ENCODE data around the gene SLC24A3. TPM values are rescaled to one million over a fixed set of nuclear protein-coding genes. Genes with fewer than 3 reads are reported as not detected.
A peak's percentile ranks its signal among the peaks of the same experiment; 100 is the strongest.

SLC24A3 gene
- total RNA-seq, 2 donors from 2014 or later, result not detected

DNA sequence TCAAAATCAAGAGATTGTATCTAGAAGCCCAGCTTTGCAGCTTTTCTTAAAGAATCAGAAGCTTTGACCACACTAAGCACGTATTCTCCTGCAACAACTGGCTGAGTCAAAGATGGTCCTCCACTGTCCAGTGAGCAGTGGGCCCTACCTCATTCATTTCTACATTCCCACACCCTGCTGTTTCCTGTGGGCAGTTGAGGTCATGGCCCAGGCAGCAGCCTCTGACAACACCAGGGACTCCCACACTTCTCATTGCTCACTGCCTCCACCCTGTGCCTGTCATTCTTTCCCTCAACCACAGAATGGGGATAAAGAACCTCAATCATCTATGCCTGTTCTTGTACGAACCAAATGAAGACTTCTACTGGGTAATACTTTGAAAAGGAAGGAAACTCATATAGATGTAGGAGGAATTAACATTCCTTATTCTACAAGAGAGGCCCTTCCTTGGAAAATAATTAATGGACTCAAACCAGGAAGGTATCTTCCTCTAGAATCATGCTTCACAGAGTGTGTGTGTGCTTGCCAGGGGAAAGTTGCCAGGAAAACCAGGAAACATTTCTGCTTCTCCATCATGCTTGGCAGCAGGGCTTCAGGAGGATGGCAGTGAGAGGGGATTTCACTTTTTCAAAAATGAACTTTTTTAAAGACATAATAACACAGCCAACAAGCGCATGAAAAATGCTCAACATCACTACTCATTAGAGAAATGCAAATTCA, 353.9 kb downstream of the SLC24A3 start:
- Mint-ChIP-seq H3K4me3 (no peak overlapping the region), H3K4me1 (no peaks in the 10 kb centered on the region), H3K27ac (no peak overlapping the region), H3K36me3 (ENCODE audit: low read depth) (no peaks in the 10 kb centered on the region), H3K27me3 (peaks cover 3% of the 10 kb centered on the region), H3K9me3 (peaks cover 10% of the 10 kb centered on the region)
- no peak for ATAC-seq (replicated peaks)

DNA sequence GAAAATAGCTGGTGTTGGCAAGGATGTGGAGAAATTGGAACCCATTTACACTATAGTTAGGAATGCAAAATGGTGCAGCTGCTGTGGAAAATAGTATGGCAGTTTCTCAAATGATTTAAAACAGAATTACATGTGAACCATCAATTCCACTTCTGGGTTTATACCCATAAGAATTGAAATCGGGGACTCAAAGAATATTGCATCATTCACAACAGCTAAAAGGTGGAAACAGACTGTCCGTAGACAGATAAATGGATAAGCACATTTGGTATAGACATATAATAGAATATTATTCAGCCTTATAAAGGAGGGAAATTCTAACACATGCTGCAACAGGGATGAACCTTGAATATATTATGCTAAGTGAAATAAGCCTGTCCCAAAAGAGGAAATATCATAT, 355.7 kb downstream of the SLC24A3 start:
- Mint-ChIP-seq H3K4me1 (no peaks in the 10 kb centered on the region), H3K27me3 (no peaks in the 10 kb centered on the region), H3K36me3 (ENCODE audit: low read depth) (no peaks in the 10 kb centered on the region), H3K27ac (no peak overlapping the region), H3K4me3 (no peak overlapping the region), H3K9me3 (peaks cover 13% of the 10 kb centered on the region)
- ATAC-seq (replicated peaks), result no peak

DNA sequence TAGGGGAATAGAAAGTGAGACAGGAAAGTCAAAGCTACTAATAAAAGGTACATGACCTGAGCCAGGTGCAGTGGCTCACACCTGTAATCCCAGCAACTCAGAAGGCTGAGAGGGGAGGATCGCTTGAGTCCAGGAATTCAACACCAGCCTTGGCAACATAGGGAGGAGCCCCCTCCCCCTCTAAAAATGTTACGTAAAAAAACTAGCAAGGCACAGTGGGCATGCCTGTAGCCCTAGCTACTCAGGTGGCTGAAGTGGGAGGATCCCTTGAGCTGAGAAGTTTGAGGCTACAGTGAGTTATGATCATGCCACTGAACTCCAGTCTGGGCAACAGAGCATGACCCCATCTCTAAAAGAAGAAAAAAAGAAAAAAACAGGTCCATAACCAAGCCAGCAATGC, 359.6 kb downstream of the SLC24A3 start:
- Mint-ChIP-seq H3K4me3 (no peak overlapping the region), H3K27ac (no peak overlapping the region), H3K36me3 (ENCODE audit: low read depth) (no peaks in the 10 kb centered on the region), H3K27me3 (no peaks in the 10 kb centered on the region), H3K4me1 (no peaks in the 10 kb centered on the region), H3K9me3 (peaks cover 13% of the 10 kb centered on the region)
- no peak for ATAC-seq (replicated peaks)

DNA sequence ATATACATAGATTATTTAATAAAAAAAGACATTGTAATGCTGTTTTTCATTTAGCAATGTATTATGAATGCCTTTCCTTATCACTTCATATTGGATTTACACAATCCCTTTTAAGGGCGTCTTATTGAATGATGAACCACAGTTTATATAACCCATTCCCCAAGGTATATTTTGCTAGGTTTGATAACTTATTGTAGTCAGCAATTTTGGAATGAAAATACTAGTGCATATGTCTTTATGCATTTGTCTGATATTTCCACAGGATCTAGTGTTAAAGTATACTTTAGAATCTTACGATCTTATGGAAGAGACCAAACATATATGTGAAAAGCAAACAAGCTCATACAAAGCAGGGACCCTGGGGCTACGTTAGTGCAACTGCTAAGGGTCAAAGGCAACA, 365.2 kb downstream of the SLC24A3 start:
- H3K27ac Mint-ChIP-seq, result no peak overlapping the region
- no peaks in the 10 kb centered on the region for H3K36me3 Mint-ChIP-seq (ENCODE audit: low read depth)
- no peaks in the 10 kb centered on the region for H3K4me1 Mint-ChIP-seq
- no peak overlapping the region for H3K4me3 Mint-ChIP-seq
- peaks cover 3% of the 10 kb centered on the region for H3K27me3 Mint-ChIP-seq
- no peak for ATAC-seq (replicated peaks)
- H3K9me3 Mint-ChIP-seq, result no peaks in the 10 kb centered on the region

DNA sequence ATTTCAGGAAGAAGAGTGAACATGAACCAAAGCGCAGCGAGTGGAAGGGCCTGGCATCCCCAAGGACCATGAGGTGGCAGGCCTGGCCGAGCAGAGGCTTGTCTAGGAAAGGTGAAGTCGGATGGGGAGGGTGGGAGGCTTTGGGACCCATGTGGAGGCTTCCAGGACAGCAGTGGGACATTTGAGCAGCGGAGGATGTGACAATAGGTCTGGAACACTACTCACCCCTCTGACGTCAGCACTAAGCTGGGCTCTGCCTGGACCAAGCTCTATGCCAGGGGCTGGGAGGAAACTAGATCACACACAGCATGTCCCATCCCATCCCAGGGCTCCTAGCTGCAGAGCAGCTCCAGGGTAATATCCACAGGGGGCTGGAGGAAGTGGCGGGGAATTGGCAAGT, 370.3 kb downstream of the SLC24A3 start:
- no peak for ATAC-seq (replicated peaks)
- Mint-ChIP-seq H3K9me3 (no peaks in the 10 kb centered on the region), H3K4me3 (no peak overlapping the region), H3K27ac (no peak overlapping the region), H3K36me3 (ENCODE audit: low read depth) (no peaks in the 10 kb centered on the region), H3K27me3 (peaks cover 7% of the 10 kb centered on the region), H3K4me1 (no peaks in the 10 kb centered on the region)

DNA sequence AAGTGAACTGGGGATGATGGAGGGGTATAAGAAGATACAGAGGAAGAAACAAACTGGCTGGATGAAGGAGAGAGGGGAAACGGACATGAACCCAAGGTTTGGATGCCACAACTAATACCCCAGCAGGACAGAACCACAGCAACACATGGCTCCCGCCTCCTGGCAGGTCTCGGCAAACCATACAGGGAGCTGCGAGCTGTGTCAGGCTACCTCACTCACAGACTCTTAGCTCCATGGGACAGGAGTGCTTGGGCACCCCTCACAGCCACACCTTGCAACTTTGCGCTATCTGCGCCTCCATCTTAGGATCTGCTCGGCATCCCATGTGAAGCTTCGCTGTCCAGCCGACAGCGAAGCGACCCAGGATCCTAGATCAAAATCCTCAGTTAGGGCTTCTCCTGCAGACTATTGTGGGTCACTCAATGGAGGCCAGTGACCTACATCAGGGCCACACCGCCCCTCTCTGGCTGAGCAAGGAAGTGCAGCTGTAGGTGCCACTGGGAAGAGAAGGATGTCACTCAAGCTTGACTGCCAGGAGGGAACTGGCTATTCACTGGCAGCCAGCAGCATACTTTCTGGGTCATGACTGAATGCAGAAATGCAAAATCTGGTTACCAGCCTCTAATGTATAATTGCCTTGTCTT, 371.2 kb downstream of the SLC24A3 start:
- Mint-ChIP-seq H3K27me3 (peaks cover 7% of the 10 kb centered on the region), H3K27ac (no peak overlapping the region), H3K4me3 (no peak overlapping the region), H3K9me3 (no peaks in the 10 kb centered on the region), H3K36me3 (ENCODE audit: low read depth) (no peaks in the 10 kb centered on the region), H3K4me1 (no peaks in the 10 kb centered on the region)
- peak; percentile 6 for ATAC-seq (replicated peaks)

DNA sequence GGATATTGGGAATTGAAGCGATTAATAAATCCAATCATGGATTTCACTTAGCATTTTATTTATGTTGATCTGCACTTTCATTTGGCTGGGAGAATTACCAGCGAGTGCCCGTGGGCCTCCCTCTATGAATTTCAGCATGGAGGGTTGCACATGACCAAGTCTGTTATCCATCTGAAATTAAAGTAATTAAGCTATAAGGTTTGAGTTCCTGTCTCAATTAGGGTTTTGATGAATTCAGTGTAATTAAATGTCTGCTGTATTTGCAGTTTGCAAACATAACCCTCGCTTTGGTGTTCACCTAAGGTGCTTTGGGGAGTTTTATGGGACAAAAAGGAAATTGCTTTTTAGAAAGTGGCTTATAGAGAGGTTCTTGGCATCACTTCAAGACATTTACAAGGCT, 375.8 kb downstream of the SLC24A3 start:
- Mint-ChIP-seq H3K27me3 (peaks cover under 1% of the 10 kb centered on the region), H3K4me1 (no peaks in the 10 kb centered on the region), H3K4me3 (no peak overlapping the region), H3K36me3 (ENCODE audit: low read depth) (no peaks in the 10 kb centered on the region), H3K9me3 (no peaks in the 10 kb centered on the region), H3K27ac (no peak overlapping the region)
- no peak for ATAC-seq (replicated peaks)

DNA sequence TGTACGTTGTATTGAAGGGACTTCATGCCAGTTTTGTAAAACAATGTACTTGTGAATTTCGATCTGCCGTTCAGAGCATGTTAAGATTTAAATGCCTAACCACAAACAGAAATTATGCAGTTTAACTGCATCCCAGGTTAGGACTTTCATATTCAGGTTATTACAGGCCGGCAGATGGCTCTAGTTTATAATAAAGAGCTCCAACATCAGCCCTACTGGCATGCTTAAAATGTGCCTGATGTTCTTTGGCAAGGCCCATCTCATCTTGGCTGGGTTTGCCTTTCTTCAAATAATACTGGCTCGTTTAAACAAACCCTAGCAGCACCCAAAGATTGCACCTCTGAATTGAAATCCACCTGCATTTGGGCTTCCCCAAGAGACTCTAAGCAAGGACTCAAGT, 376.3 kb downstream of the SLC24A3 start:
- no peaks in the 10 kb centered on the region for H3K36me3 Mint-ChIP-seq (ENCODE audit: low read depth)
- H3K4me1 Mint-ChIP-seq, result no peaks in the 10 kb centered on the region
- no peak for ATAC-seq (replicated peaks)
- no peak overlapping the region for H3K27ac Mint-ChIP-seq
- no peak overlapping the region for H3K4me3 Mint-ChIP-seq
- H3K27me3 Mint-ChIP-seq, result no peaks in the 10 kb centered on the region
- H3K9me3 Mint-ChIP-seq, result no peaks in the 10 kb centered on the region

DNA sequence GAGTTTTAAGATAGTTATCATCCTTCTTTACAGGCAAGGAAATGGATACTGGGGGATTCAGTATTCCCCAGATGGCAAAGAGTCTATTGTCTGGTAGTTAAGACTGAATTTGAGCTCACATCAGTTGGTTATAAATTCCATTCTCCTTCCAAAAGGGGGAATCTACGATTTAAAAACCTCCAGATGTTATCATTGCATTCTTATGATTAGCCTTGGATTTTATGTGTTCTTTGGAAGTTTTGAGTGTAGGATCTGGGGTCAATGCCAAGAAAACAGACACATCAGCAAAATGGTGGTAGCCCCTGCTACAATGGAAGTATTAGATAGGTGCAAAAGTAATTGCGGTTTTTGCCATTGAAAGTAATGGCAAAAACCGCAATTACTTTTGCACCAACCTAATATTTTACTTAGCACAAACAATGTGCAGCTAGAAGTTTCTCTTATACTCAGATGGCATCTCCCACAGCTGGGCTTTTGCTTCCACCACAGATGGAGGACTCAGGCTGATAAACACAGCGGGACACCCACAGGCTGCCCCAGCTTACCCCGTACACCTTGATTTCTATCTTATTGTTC, 377.4 kb downstream of the SLC24A3 start:
- Mint-ChIP-seq H3K27ac (no peak overlapping the region), H3K4me3 (no peak overlapping the region), H3K9me3 (no peaks in the 10 kb centered on the region), H3K27me3 (no peaks in the 10 kb centered on the region), H3K4me1 (no peaks in the 10 kb centered on the region), H3K36me3 (ENCODE audit: low read depth) (no peaks in the 10 kb centered on the region)
- no peak for ATAC-seq (replicated peaks)

DNA sequence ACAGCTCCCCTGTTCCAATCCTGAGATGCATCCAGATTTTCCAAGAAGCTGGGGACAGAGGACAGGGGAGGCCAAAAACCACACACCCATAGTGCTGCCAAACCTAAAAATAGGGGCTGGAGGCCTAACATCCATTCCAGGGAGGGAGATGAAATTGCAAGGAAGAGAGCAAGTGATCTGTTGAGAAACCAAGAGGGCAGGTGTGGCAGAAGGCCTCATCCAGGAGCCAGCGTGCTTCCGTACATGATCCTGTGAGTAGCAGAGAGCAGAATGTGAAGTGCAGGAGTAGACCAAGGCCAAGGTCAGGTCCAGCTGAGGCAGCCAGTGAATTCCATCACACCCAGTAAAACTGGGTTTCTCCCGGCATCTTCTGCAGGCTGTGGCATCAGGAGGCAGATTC, 377.9 kb downstream of the SLC24A3 start:
- H3K36me3 Mint-ChIP-seq (ENCODE audit: low read depth), result no peaks in the 10 kb centered on the region
- H3K4me3 Mint-ChIP-seq, result no peak overlapping the region
- no peak for ATAC-seq (replicated peaks)
- no peaks in the 10 kb centered on the region for H3K27me3 Mint-ChIP-seq
- H3K27ac Mint-ChIP-seq, result no peak overlapping the region
- H3K9me3 Mint-ChIP-seq, result peaks cover under 1% of the 10 kb centered on the region
- no peaks in the 10 kb centered on the region for H3K4me1 Mint-ChIP-seq

DNA sequence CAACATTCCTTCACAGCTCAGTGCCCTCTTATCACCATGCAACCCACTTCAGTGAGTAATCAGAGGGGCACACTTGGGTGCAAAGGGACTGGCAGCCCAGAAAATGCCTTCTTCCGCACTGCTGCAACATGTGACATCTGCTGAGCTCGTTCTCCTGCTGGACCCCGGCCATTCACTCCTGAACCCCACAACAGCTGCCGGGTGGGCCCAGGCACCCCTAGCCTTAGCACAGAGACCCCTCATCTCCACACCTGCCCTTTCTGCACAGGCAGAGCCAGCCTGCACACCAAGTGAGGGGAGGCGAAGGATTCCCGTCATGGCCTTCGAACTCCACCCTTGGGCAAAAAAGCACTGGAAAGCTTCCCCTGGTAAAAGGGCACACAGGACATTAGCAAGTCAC, 381.3 kb downstream of the SLC24A3 start:
- H3K4me3 Mint-ChIP-seq, result no peak overlapping the region
- H3K27me3 Mint-ChIP-seq, result no peaks in the 10 kb centered on the region
- H3K9me3 Mint-ChIP-seq, result peaks cover 4% of the 10 kb centered on the region
- ATAC-seq (replicated peaks), result no peak
- H3K36me3 Mint-ChIP-seq (ENCODE audit: low read depth), result no peaks in the 10 kb centered on the region
- H3K4me1 Mint-ChIP-seq, result no peaks in the 10 kb centered on the region
- no peak overlapping the region for H3K27ac Mint-ChIP-seq

DNA sequence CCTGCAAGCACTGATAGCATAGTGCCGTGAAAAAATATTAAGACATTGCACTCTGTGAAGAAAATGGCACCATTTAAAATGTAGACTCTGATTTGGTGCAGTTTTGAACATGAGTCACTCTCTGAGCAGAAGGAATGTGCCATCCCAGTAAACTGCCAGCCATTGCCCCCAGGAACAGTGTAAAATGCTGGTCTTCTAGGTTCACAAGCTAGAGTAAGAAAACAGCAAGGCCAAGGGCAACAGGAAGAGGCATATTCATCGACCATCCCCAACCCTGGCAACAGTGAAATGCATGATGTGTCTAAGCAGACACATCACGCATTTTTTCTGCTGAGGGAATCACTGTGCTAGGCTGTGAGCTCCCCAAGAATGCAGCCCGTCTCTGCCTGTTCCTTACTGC, 382.5 kb downstream of the SLC24A3 start:
- no peaks in the 10 kb centered on the region for H3K27me3 Mint-ChIP-seq
- no peaks in the 10 kb centered on the region for H3K36me3 Mint-ChIP-seq (ENCODE audit: low read depth)
- H3K9me3 Mint-ChIP-seq, result peaks cover 4% of the 10 kb centered on the region
- H3K4me3 Mint-ChIP-seq, result no peak overlapping the region
- no peaks in the 10 kb centered on the region for H3K4me1 Mint-ChIP-seq
- H3K27ac Mint-ChIP-seq, result no peak overlapping the region
- no peak for ATAC-seq (replicated peaks)

DNA sequence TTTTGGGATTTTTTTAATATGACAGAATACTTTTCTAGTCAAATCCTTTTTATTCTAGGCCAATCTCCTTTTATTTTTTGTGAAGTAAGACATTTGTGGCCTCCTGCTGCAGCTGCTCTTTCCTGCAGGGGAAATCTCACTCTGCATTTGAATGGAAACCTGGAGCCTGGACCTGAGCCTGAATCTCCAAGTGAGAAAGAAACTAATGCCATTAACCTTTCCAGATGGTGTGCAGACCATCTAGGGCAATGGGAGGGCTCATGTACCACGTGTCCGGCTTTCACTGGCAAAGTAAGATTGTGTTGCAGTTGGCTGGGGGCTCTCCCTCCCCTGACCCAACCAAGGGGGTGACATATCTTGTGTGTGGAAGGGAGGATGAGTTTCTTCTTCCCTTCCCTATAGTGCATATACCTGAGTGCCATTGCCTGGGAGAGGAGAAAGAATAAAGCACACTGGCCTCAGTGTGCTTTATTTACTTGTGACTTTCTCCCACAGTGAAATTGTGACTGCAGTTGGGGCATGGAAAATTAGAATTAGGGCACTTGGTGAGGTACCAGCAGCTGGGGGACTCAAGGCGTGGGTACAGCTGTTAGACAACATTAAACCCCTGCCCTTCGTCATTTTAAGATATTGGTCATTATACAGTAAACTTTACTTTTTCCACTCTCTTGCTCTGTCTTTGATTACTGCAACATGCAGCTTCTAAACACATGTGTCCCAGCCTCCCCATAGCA, 385.8 kb downstream of the SLC24A3 start:
- no peak for ATAC-seq (replicated peaks)
- H3K4me3 Mint-ChIP-seq, result no peak overlapping the region
- H3K9me3 Mint-ChIP-seq, result peaks cover 4% of the 10 kb centered on the region
- no peaks in the 10 kb centered on the region for H3K4me1 Mint-ChIP-seq
- no peak overlapping the region for H3K27ac Mint-ChIP-seq
- H3K36me3 Mint-ChIP-seq (ENCODE audit: low read depth), result no peaks in the 10 kb centered on the region
- no peaks in the 10 kb centered on the region for H3K27me3 Mint-ChIP-seq

DNA sequence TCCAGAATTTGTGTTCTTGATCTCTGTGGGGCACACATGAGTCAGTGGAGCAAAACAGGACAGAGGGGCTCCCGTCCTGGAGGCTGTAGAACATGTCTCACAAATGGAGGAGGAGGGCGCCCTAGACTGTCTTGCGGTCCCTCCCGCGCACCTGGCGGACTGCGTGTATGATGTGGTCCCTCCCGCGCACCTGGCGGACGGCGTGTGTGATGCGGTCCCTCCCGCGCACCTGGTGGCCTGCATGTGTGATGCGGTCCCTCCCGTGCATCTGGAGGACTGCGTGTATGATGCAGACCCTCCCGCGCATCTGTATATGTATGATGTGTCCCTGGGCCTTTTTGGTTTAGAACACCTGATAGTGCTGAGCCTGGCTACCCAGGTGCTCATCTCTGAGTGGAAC, 386.8 kb downstream of the SLC24A3 start:
- H3K4me3 Mint-ChIP-seq, result no peak overlapping the region
- H3K27me3 Mint-ChIP-seq, result peaks cover 3% of the 10 kb centered on the region
- no peaks in the 10 kb centered on the region for H3K36me3 Mint-ChIP-seq (ENCODE audit: low read depth)
- H3K9me3 Mint-ChIP-seq, result peaks cover 4% of the 10 kb centered on the region
- H3K4me1 Mint-ChIP-seq, result no peaks in the 10 kb centered on the region
- ATAC-seq (replicated peaks), result no peak
- H3K27ac Mint-ChIP-seq, result no peak overlapping the region

DNA sequence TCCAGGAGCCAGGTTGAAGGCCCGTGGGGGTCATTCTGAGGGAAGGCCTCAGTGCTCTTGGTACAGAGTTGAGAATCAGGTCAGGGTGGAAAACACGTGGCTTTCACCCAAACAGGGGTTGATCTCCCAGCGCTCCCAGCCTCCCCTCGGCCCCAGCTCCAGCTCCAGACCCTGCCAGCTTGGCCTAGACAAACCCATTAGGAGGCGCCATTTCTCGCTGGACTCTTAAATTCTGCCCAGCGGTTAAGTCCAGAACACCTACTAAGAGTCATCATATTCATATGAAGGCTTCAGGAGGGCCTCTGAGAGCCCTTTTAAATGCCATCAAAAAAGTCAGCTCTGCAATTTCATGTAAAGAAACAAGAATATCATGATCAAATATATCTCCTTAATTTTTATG, 387.6 kb downstream of the SLC24A3 start:
- Mint-ChIP-seq H3K4me3 (no peak overlapping the region), H3K4me1 (no peaks in the 10 kb centered on the region), H3K36me3 (ENCODE audit: low read depth) (no peaks in the 10 kb centered on the region), H3K27me3 (peaks cover 5% of the 10 kb centered on the region), H3K9me3 (peaks cover 4% of the 10 kb centered on the region), H3K27ac (no peak overlapping the region)
- ATAC-seq (replicated peaks), result no peak
